Stomach (tissue), 4 donors: ENCODE measurements around the gene GPR15LG.

Experiments
- POLR2A ChIP-seq, 4 donors: fragments of 450-650 bp; IDR thresholded peaks; one replicate each; pipeline ENCODE4 v1.6.1; 2016; ENCODE audit warnings: antibody characterized with exemption in 4 of 4, control low read depth in 2 of 4, mild to moderate bottlenecking in 1 of 4, moderate library complexity in 1 of 4
- TF ChIP-seq, protein P1 (sequence below), 7 experiments: fragments of 450-650 bp in 4 of 7; fragments of 200-600 bp in 3 of 7; sonication (generic) in 3 of 7; IDR thresholded peaks; one replicate each; pipeline ENCODE4 v1.5.1; 2016 to 2019; ENCODE audit warnings: antibody characterized with exemption in 7 of 7, control low read depth in 2 of 7, mild to moderate bottlenecking in 1 of 7

DNA sequence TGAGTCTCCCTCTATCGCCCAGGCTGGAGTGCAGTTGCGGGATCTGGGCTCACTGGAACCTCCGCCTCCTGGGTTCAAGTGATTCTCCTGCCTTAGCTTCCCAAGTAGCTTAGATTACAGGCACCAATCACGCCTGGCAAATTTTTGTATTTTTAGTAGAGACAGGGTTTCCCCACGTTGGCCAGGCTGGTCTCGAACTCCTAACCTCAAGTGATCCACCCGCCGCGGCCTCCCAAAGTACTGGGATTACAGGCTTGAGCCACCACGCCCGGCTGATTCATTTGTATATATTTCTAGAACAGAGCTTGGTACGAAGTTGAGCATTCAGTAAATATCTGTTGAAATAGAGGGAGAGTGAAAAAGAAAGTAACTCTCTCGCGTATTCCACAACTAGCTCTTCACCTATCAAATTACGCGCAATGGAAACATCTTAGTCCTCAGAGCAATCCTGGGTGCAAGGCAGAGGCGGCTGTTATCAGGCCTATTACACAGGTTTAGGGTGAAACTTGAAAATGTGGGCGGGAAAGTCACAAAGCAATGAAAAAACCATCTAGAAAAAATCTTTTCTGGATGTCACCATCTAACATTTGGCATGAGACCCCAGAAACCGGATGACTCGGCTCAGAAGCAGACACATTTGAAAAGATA is 35.0 kb upstream of the GPR15LG start:
- TF ChIP-seq, protein P1, sequence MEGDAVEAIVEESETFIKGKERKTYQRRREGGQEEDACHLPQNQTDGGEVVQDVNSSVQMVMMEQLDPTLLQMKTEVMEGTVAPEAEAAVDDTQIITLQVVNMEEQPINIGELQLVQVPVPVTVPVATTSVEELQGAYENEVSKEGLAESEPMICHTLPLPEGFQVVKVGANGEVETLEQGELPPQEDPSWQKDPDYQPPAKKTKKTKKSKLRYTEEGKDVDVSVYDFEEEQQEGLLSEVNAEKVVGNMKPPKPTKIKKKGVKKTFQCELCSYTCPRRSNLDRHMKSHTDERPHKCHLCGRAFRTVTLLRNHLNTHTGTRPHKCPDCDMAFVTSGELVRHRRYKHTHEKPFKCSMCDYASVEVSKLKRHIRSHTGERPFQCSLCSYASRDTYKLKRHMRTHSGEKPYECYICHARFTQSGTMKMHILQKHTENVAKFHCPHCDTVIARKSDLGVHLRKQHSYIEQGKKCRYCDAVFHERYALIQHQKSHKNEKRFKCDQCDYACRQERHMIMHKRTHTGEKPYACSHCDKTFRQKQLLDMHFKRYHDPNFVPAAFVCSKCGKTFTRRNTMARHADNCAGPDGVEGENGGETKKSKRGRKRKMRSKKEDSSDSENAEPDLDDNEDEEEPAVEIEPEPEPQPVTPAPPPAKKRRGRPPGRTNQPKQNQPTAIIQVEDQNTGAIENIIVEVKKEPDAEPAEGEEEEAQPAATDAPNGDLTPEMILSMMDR (IDR thresholded peaks at IDR 0.05), result no peak
- TF ChIP-seq POLR2A (IDR thresholded peaks at IDR 0.05), result no peak
